DMS 273 (cell line): Measurements from ENCODE around the gene FAM50A.

Source experiments
- DNase-seq: peaks from one replicate; lab custom pipeline; 2025; ENCODE audit not compliant: unreplicated experiment; lab: John Stamatoyannopoulos, UW

Gene FAM50A

GRCh38 chrX:154412468-154412867 lies 31.5 kb upstream of the FAM50A start:
- DNase-seq = no peak

DNA sequence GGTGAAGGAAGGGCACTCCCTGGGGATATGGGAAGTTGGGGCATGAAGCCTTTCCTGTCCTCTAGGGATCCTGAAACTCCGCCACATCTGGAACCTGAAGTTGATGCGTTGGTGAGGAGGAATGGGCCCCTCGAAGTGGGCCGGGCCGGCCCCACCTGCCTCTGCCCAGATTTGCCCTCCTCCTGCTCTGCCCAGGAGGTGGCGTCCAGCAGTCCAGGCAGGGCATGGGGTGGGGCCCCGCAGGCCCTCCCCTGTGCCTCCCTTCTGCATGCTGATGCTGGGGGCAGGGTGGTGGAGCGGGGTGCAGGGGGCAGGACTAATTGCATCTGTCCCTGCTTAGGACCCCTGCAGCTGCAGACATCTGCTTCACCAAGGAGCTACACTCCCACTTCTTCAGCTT lies 30.8 kb upstream of the FAM50A start:
- DNase-seq = no peak

DNA sequence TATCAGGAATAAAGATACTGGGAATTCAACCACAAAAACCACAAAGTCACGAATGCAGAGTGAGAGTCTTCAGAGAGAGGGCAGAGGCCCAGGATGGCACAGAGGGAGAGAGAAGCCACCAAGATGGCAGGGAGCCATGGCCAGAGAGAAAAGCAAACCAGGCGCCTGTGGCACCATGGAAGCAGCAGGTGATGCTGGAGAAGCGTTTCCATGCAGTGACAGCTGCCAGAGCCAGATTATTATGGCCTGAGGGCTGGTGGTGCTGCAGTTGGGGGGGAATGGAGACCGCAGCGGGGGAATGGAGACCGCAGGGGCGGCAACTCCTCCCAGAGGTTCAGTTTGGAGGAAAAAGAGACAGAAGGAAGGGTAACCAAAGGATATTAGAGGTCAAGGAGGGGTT lies 26.8 kb upstream of the FAM50A start:
- DNase-seq = no peak

DNA sequence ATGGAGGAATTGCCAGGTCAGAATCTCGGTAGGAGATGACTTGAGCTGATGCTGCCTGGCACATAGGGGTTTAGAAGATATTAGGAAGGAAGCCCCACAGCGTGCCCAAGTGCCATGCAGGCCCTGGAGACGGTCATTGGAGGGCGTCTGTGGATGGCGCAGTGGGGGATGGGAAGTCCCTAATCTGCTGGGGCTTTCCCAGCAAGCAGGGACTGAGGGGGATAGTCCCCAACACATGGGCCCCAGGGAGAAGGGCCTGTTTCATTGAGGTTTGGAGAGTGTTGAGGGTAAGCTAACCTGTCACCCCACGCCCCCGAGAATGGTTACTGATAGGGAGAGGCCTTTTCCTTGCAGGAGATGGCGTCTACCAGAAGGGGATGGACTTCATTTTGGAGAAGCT lies 24.8 kb upstream of the FAM50A start:
- no peak for DNase-seq

GRCh38 chrX:154419688-154420401 lies 24.1 kb upstream of the FAM50A start:
- DNase-seq = no peak

GRCh38 chrX:154420402-154420756 lies 23.6 kb upstream of the FAM50A start:
- DNase-seq = no peak

DNA sequence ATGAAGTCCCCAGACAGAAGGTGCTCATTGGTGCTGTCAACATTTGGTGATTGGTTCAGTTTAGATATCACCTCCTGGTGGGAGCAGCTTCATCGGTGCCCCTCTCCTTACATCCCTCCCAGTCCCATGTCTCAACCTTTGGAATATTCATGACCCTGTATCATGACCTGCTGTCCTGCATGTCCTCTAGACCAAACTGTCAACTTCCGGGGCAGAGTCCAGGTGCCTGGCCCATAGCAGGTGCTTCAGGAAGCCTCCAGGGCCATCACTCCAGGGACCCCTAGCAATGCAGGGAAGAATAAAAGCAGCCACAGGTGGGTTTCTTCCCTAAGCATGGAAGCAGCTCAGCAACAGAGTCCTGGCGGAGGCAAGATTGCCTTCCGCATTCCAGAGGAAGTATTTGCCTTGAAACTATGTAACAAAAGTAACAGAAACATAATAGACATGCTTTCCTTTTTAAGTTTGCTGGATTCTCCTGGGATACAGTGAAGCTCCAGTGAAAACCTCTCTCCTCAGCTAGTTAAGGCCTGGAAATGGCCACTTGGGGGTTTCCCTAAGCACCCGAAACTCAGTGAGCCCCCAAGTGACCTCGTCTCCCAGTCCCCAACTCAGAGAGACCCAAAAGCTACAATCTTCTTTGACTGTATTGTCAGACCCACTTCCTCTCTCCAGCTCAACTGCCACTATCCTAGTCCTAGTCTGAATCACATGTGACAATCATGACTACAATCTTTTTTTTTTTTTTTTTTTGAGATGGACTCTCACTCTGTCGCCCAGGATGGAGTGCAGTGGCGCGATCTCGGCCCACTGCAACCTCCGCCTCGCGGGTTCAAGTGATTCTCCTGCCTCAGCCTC lies 16.8 kb upstream of the FAM50A start:
- DNase-seq = no peak

DNA sequence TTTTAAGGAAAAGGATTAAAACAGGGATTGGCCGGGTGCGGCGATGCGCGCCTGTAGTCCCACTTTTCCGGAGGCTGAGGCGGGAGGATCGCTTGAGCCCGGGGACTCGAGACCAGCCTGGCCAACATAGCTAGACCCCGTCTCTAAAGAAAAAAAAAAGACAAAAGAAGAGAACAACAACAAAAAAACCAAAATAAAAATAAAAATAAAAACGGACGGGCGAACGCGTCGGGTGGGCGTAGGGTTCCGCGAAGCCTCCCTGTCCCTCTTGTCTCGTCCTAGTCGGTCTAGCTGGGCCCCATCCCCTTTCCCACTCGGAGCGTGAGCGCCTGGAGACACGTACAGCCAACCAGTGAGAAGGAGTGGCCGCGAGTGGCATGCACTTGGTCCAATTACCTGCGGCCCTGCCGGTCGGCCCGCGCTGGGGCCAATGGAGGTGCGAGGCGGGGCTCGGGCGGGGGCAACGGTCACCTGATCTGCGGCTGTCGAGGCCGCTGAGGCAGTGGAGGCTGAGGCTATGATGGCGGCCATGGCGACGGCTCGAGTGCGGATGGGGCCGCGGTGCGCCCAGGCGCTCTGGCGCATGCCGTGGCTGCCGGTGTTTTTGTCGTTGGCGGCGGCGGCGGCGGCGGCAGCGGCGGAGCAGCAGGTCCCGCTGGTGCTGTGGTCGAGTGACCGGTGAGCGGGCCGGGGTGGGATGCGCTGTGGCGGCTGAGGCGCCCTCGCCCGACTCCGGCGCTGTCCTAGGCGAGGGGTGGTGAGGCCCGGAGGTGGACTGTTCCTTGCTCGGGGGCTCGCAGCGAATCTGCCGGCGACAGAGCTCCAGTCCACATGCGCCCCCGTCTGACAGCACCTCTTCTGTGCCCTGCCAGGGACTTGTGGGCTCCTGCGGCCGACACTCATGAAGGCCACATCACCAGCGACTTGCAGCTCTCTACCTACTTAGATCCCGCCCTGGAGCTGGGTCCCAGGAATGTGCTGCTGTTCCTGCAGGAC lies 15.5 kb upstream of the FAM50A start, which contains the start of gene ATP6AP1:
Gene ATP6AP1, plus strand, starts transcription at position 502 of the 996 bp plus-strand sequence. Its CDS starts 16 bp downstream, at position 518.
- DNase-seq = peak; percentile 97

- no peak for DNase-seq
Measured at GRCh38 chrX:154429711-154430110, 14.2 kb upstream of the FAM50A start.

GRCh38 chrX:154430479-154430878 lies 13.5 kb upstream of the FAM50A start:
- no peak for DNase-seq

DNA sequence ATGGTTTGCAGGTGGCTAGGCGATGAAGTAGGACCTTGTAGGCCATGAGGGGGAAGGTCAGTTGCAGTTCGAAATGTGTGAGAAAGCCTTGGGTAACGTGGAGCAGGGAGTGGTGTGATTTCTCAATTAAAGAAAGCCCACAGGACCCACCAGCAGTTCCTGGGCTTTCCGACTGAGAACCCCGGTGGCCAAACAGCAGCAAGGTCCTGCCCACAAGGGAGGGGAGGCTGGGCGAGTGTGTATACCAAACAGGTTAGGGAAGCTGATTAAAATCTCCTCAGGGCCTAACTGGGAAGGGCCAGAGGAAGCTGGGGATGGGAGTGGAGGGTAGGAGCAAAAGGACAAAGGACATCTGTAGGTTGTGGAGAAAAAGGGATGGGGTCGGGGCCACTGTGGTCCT lies 13.0 kb upstream of the FAM50A start:
- no peak for DNase-seq

- no peak for DNase-seq
Measured at GRCh38 chrX:154431341-154431740, 12.6 kb upstream of the FAM50A start.

DNA sequence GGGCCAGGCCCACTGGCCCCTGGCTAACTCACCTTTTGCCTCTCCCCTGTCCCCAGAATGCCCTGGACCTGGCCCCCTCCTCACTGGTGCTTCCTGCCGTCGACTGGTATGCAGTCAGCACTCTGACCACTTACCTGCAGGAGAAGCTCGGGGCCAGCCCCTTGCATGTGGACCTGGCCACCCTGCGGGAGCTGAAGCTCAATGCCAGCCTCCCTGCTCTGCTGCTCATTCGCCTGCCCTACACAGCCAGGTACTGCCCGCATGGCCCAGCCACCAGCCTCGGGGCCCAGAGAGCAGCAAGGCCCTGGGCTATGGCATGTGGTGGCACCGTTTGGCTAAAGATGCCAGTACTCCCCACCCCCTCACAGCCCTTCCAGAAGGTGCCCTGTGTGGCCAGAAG lies 11.7 kb upstream of the FAM50A start:
- no peak for DNase-seq

DNA sequence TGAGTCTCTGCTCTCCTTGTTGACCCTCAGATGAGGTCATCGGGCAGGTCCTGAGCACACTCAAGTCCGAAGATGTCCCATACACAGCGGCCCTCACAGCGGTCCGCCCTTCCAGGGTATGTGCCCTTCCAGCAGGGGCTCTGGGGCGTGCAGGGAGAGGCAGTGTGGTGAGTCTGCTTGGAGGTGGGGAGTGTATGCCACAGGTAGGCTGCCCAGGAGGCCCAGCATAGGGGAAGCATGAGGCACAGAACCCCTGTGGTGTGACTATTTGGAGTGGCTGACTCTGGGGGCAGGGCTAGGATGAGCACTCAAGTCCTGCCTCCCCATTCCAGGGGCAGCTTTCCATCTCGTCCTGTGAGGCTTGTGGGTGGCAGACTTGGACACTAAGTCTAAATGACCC lies 10.3 kb upstream of the FAM50A start:
- DNase-seq = no peak

GRCh38 chrX:154434394-154435168 lies 9.4 kb upstream of the FAM50A start:
- DNase-seq = no peak

GRCh38 chrX:154435171-154435733 lies 8.7 kb upstream of the FAM50A start:
- no peak for DNase-seq

- DNase-seq = peak; percentile 77
Measured at GRCh38 chrX:154436374-154436982, 7.5 kb upstream of the FAM50A start.

DNA sequence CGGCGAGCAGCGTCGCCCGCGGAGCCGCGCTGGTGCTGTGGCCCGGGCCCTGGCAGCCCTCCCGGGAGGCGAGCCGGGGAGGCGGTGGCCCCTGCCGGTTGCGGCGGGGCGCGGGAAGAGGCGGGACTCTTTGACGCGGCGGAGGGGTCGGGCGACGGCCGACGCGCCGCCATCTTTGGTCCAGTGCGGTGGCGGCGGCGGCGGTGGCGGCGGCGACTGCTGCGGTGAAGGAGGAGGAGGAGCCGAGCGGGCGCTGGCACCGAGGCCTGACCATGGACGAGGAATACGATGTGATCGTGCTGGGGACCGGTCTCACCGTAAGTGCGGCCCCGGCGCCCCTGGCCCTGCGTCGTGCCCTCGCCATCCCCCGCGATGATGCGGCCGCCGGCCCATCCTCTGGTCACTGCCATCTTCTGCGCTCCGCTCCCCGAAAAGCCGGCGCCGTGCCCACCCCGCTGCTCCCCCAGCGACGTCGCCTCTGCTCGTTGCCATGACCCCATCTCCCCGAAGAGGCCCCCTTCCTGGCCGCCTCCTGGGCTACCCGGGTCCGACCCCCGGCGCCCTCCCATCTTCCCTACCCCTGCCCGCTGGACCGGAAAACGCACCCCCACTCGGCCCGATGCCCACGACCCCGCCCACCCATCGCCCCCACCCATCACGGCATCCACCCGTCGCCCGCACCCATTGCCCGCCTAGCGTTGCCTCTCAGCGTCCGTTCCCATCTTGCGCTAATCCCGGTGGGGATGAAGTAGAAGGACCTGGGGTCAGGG lies 6.8 kb upstream of the FAM50A start, which contains the start of gene GDI1:
Gene GDI1, plus strand, starts transcription at position 172 of the 770 bp plus-strand sequence. Its CDS starts 101 bp downstream, at position 273.
- peak; percentile 77 for DNase-seq
